H1 (cell line): ENCODE measurements around the gene MEX3C. TPM values are rescaled to one million over a fixed set of nuclear protein-coding genes. Genes with fewer than 3 reads are reported as not detected.

Experiments used
- ATF2 ChIP-seq: IDR thresholded peaks from 2 replicates; pipeline ENCODE4 v1.6.1; 2012; ENCODE audit warnings: low read length, inconsistent platforms
- BACH1 ChIP-seq: IDR thresholded peaks from 2 replicates; pipeline ENCODE4 v1.6.1; 2012; ENCODE audit warnings: low read length, improper control_type of control experiment
- BCL11A ChIP-seq, 2 experiments: IDR thresholded peaks; one replicate each; pipeline ENCODE4 v1.6.1; 2011; ENCODE audit warnings: low read depth in 2 of 2, low read length in 2 of 2, mild to moderate bottlenecking in 2 of 2
- CEBPB ChIP-seq: IDR thresholded peaks from 2 replicates; pipeline ENCODE4 v1.6.1; 2012; ENCODE audit warnings: low read depth, low read length
- CHD1 ChIP-seq: IDR thresholded peaks from 2 replicates; pipeline ENCODE4 v1.6.1; 2012; ENCODE audit warnings: low read depth, low read length, improper control_type of control experiment
- E2F6 ChIP-seq: IDR thresholded peaks from 2 replicates; pipeline ENCODE4 v1.6.1; 2012; ENCODE audit warnings: inconsistent platforms
- EP300 ChIP-seq, 2 experiments: IDR thresholded peaks; 1 replicate in 1 of 2; 2 replicates in 1 of 2; pipeline ENCODE4 v1.6.1; 2011 to 2012; ENCODE audit warnings: low read depth in 2 of 2, low read length in 2 of 2, mild to moderate bottlenecking in 2 of 2, borderline replicate concordance in 1 of 2, inconsistent platforms in 1 of 2, moderate library complexity in 1 of 2
- GABPA ChIP-seq: IDR thresholded peaks from 2 replicates; pipeline ENCODE4 v1.6.1; 2011; ENCODE audit warnings: mild to moderate bottlenecking, low read length, moderate library complexity, borderline replicate concordance; ENCODE audit not compliant: insufficient read depth
- GTF2F1 ChIP-seq: IDR thresholded peaks from 2 replicates; pipeline ENCODE4 v1.6.1; 2012; ENCODE audit warnings: low read depth, low read length, improper control_type of control experiment, borderline replicate concordance
- KDM4A ChIP-seq: IDR thresholded peaks from one replicate; pipeline ENCODE4 v1.7.1; 2012; ENCODE audit warnings: low read depth, mild to moderate bottlenecking, moderate library complexity, low read length, inconsistent platforms; ENCODE audit not compliant: severe bottlenecking
- MAFK ChIP-seq: IDR thresholded peaks from 2 replicates; pipeline ENCODE4 v1.6.1; 2012; ENCODE audit warnings: low read depth, mild to moderate bottlenecking, improper control_type of control experiment, low read length
- NANOG ChIP-seq: IDR thresholded peaks from 2 replicates; pipeline ENCODE4 v1.6.1; 2011; ENCODE audit warnings: low read length, low read depth, mild to moderate bottlenecking, inconsistent platforms; ENCODE audit not compliant: insufficient read depth, poor library complexity, severe bottlenecking
- POLR2A ChIP-seq, 2 experiments: IDR thresholded peaks; 1 replicate in 1 of 2; 2 replicates in 1 of 2; pipeline ENCODE4 v1.6.1; 2011; ENCODE audit warnings: low read depth in 2 of 2, low read length in 2 of 2, mild to moderate bottlenecking in 2 of 2; ENCODE audit errors: control extremely low read depth in 1 of 2
- RNF2 ChIP-seq: fragments of 200-900, 300-1000 bp; sonication (generic); IDR thresholded peaks from 2 replicates; pipeline ENCODE4 v1.7.1; 2016; ENCODE audit warnings: borderline replicate concordance, low read depth, mild to moderate bottlenecking, antibody characterized with exemption, low read length; ENCODE audit not compliant: poor library complexity, severe bottlenecking; ENCODE audit errors: missing control alignments
- RXRA ChIP-seq: IDR thresholded peaks from 2 replicates; pipeline ENCODE4 v1.6.1; 2011; ENCODE audit warnings: low read depth, mild to moderate bottlenecking, low read length, moderate library complexity; ENCODE audit not compliant: insufficient read depth
- SAP30 ChIP-seq: fragments of 300-600 bp; sonication (generic); IDR thresholded peaks from 2 replicates; pipeline ENCODE4 v1.7.1; 2012; ENCODE audit warnings: low read length, moderate library complexity, mild to moderate bottlenecking, inconsistent platforms; ENCODE audit not compliant: insufficient read depth, insufficient replicate concordance
- SP4 ChIP-seq: IDR thresholded peaks from 2 replicates; pipeline ENCODE4 v1.6.1; 2012; ENCODE audit warnings: low read length, inconsistent platforms
- SRF ChIP-seq: IDR thresholded peaks from 2 replicates; pipeline ENCODE4 v1.6.1; 2011; ENCODE audit warnings: mild to moderate bottlenecking, low read depth, low read length, moderate library complexity
- SUZ12 ChIP-seq: fragments of 200-600 bp; sonication (generic); IDR thresholded peaks from 2 replicates; pipeline ENCODE4 v1.6.1; 2012; ENCODE audit warnings: mild to moderate bottlenecking, inconsistent platforms, low read length, moderate library complexity, mixed read lengths
- TBP ChIP-seq: IDR thresholded peaks from 2 replicates; pipeline ENCODE4 v1.6.1; 2011; ENCODE audit warnings: low read depth, low read length, improper control_type of control experiment
- TCF12 ChIP-seq: IDR thresholded peaks from 2 replicates; pipeline ENCODE4 v1.6.1; 2011; ENCODE audit warnings: low read depth, mild to moderate bottlenecking, low read length
- polyA plus RNA-seq, 7 experiments: library from polyadenylated mRNA; depleted of rRNA in 3 of 7; stranded (reverse) in 5 of 7; unstranded in 2 of 7; fragments of >200 nt in 5 of 7; fragments of 200-250 nt in 2 of 7; gene quantifications; 1 replicate in 5 of 7; 2 replicates in 1 of 7; 4 replicates in 1 of 7; pipeline versions ENCODE4 v1.2.1 to v1.2.3, GENCODE V29; 2011 to 2013; ENCODE audit warnings: missing spikeins in 2 of 7, mixed read lengths in 2 of 7
- total RNA-seq: library from RNA; stranded (reverse); fragmentation: NEBNext Ultra II Directional; extraction: Animal tissue kit (Norgen Biotek cat#: 25700); gene quantifications from 2 replicates; pipeline ENCODE4 v1.2.1, GENCODE V29; 2021

The MEX3C gene
- total and polyA plus RNA-seq, 2 of the 8 experiments (the other 6 are each of a cell fraction or from before 2014, with no cell fraction given), result 48.2 to 103 TPM

GRCh38 chr18:51197661-51198424, at the start of gene MEX3C (continued):
- TF ChIP-seq SRF, result no peak
- TF ChIP-seq CHD1, result no peak
- TF ChIP-seq RXRA, result no peak
- TF ChIP-seq BCL11A (IDR thresholded peaks at IDR 0.05; ENCODE audit: low read depth in 2 of 2, low read length in 2 of 2), result no peak
- peak; percentile 99 for TF ChIP-seq E2F6
- TF ChIP-seq BACH1, result peak; percentile 86
- no peak for TF ChIP-seq MAFK
- peak; percentile 15; the same call in 1 of the 2 replicates for TF ChIP-seq CEBPB
- no peak for TF ChIP-seq RNF2
- peak; percentile 62; the same call in 1 of the 2 replicates for TF ChIP-seq ATF2
- TF ChIP-seq TCF12, result peak; percentile 88; the same call in 1 of the 2 replicates
- peak; percentile 39 for TF ChIP-seq KDM4A
- TF ChIP-seq GTF2F1, result no peak; the same call in 1 of the 2 replicates
- no peak for TF ChIP-seq NANOG
- TF ChIP-seq POLR2A (IDR thresholded peaks at IDR 0.05; ENCODE audit: control extremely low read depth in 1 of 2, low read depth in 2 of 2, low read length in 2 of 2), result peak; percentile 91 to 92
- TF ChIP-seq EP300 (IDR thresholded peaks at IDR 0.05; ENCODE audit: borderline replicate concordance in 1 of 2, low read depth in 2 of 2, low read length in 2 of 2), result no peak
- TF ChIP-seq SP4, result peak; percentile 87; the same call in 1 of the 2 replicates
- TF ChIP-seq SAP30, result no peak
- no peak for TF ChIP-seq GABPA
- TF ChIP-seq SUZ12, result no peak
- peak; percentile 90 for TF ChIP-seq TBP
